NCI-H524 treated with DMSO at 0.1 percent for 48 hours (cell line): ENCODE results near the gene LYZL2.
"Not testable (repeated sequence)": the region's sequence is repeated elsewhere in the genome, so short reads cannot be mapped to it uniquely, and the experiment has no call there.

Experiments
- DNase-seq: peaks from one replicate; lab custom pipeline; 2025; lab: John Stamatoyannopoulos, UW

The LYZL2 gene

GRCh38 chr10:30639946-30640786 is 10.6 kb upstream of the LYZL2 start:
- no peak for DNase-seq

GRCh38 chr10:30637881-30638467 is 8.4 kb upstream of the LYZL2 start:
- DNase-seq = no peak

GRCh38 chr10:30631188-30631587 is 1.6 kb upstream of the LYZL2 start:
- no peak for DNase-seq

GRCh38 chr10:30630571-30630970 is 1.0 kb upstream of the LYZL2 start:
- DNase-seq = no peak

- DNase-seq = not testable (repeated sequence)
Measured at GRCh38 chr10:30628576-30628975, 977 bp downstream of the LYZL2 start.

- not testable (repeated sequence) for DNase-seq
Measured at GRCh38 chr10:30626837-30627236, 2.7 kb downstream of the LYZL2 start.

GRCh38 chr10:30626196-30626595 is 3.4 kb downstream of the LYZL2 start:
- not testable (repeated sequence) for DNase-seq

- DNase-seq = no peak
Measured at GRCh38 chr10:30625080-30625479, 4.5 kb downstream of the LYZL2 start.

GRCh38 chr10:30619966-30620365 is 9.6 kb downstream of the LYZL2 start:
- DNase-seq = no peak

GRCh38 chr10:30617070-30617469 is 12.5 kb downstream of the LYZL2 start:
- DNase-seq = no peak

GRCh38 chr10:30611041-30611440 is 18.5 kb downstream of the LYZL2 start:
- DNase-seq = not testable (repeated sequence)

- no peak for DNase-seq
Measured at GRCh38 chr10:30607814-30608213, 21.7 kb downstream of the LYZL2 start.

- DNase-seq = no peak
Measured at GRCh38 chr10:30606313-30606712, 23.2 kb downstream of the LYZL2 start.

- DNase-seq = not testable (repeated sequence)
Measured at GRCh38 chr10:30605341-30606121, 24.0 kb downstream of the LYZL2 start.

- DNase-seq = no peak
Measured at GRCh38 chr10:30603589-30603988, 26.0 kb downstream of the LYZL2 start.

GRCh38 chr10:30602747-30603146 is 26.8 kb downstream of the LYZL2 start:
- no peak for DNase-seq

GRCh38 chr10:30600005-30600404 is 29.5 kb downstream of the LYZL2 start:
- DNase-seq = no peak

- no peak for DNase-seq
Measured at GRCh38 chr10:30598105-30598776, 31.3 kb downstream of the LYZL2 start.

GRCh38 chr10:30597433-30597824 is 32.1 kb downstream of the LYZL2 start:
- not testable (repeated sequence) for DNase-seq

GRCh38 chr10:30596493-30597432 is 32.8 kb downstream of the LYZL2 start:
- DNase-seq = not testable (repeated sequence)

GRCh38 chr10:30596013-30596412 is 33.5 kb downstream of the LYZL2 start:
- DNase-seq = no peak
